ENCODE results near the gene TGM2. TPM values are rescaled to one million over a fixed set of nuclear protein-coding genes. Genes with fewer than 3 reads are reported as not detected.

The TGM2 gene
- total RNA-seq, 4 donors from 2014 or later = 14.2 to 52.0 (median 21.7) TPM

DNA sequence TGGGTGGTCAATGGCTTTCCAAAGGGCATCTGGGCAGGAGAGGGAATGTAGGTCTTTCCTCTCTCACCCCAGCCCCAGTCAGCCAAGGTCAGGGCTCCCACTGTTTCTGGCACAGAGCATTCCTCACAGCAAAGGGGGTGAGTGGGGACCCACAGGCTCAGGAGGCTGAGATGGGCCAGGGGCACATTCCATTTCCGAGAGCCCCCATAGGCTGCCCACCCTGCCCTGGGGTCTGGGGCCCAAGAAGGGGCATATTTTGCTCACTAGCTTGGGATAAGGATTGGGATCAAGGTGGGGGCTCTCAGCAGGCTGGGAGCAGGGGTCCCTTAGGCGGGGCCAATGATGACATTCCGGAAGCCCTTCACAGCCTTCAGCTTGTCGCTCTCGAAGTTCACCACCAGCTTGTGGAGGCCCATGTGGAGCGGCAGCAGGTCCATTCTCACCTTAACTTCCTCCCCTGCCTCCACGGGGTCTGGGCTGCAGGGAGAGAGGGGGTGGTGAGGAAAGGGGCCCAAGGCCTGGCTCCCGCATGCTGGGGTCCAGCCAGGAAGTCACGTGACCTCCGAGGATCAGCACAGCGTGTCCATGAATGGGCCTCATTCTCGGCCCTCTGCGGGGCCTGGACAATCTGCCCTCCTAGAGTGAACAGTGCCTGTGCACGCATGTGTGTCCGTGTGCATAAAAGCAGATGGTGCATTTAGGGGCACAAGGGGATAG lies 35.0 kb downstream of the TGM2 start:
- peaks cover 7 to 24% (median 20%) of the 10 kb centered on the region in 4 donors for H3K4me1 ChIP-seq
- TF ChIP-seq, protein P1, sequence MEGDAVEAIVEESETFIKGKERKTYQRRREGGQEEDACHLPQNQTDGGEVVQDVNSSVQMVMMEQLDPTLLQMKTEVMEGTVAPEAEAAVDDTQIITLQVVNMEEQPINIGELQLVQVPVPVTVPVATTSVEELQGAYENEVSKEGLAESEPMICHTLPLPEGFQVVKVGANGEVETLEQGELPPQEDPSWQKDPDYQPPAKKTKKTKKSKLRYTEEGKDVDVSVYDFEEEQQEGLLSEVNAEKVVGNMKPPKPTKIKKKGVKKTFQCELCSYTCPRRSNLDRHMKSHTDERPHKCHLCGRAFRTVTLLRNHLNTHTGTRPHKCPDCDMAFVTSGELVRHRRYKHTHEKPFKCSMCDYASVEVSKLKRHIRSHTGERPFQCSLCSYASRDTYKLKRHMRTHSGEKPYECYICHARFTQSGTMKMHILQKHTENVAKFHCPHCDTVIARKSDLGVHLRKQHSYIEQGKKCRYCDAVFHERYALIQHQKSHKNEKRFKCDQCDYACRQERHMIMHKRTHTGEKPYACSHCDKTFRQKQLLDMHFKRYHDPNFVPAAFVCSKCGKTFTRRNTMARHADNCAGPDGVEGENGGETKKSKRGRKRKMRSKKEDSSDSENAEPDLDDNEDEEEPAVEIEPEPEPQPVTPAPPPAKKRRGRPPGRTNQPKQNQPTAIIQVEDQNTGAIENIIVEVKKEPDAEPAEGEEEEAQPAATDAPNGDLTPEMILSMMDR (IDR thresholded peaks at IDR 0.05) = no peak
- no peak for TF ChIP-seq POLR2AphosphoS5 (IDR thresholded peaks at IDR 0.05)
- no peak for TF ChIP-seq POLR2A (IDR thresholded peaks at IDR 0.05)
- TF ChIP-seq EP300 (IDR thresholded peaks at IDR 0.05; ENCODE audit: low read depth) = no peak
- no peaks in the 10 kb centered on the region for H3K36me3 ChIP-seq
- 84 to 89% methylated on average over 5 to 14 of the region's 15 CpGs for WGBS, 2 donors (ENCODE audit: low coverage in 1 of 2)
- intact Hi-C loops (cut with DNase I; ENCODE audit: low total_unique reads) (no loop called here), in situ Hi-C loops (cut with MboI; ENCODE audit: low pct_ligation_motif_present in 1 of 4, low pct_unique_long_range_greater_than_20kb in 1 of 4, low sequenced_read_pairs in 3 of 4) (no loop called here)
- DNase-seq = no peak
- no peak overlapping the region for H3K4me3 ChIP-seq
- H3K27ac ChIP-seq = no peak overlapping the region
- H3K9me3 ChIP-seq = no peaks in the 10 kb centered on the region
- H3K27me3 ChIP-seq = no peaks in the 10 kb centered on the region

DNA sequence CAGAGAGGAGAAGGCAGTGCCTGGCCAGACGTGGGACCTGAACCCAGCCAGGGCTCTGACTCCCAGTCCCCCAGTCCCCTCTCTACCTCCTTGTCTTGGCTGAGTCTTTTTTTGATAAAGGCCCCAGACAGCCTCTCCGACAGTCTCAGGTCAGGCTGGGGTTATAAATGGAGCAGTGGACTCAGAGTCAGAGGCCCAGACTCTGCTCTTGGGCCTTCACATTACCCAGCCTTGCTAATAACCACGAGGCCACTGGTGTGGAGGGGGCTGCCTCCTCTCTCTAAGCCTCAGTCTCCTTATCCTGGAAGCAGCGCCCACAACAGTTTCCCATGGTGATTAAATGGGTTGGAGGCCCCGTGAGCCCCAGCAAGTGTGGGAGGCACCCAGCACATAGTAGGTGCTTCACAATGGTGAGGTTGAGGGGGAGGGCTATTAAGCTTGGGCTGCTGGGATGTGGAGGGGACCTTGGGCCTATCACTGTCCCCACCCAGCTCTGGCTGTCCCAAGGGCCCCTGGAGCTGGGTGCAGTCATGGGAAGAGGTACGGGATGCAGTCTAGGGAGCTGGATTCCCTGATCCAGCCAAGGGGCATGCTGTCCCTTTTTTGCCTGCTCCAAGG lies 35.7 kb downstream of the TGM2 start:
- WGBS, 2 donors (ENCODE audit: low coverage in 1 of 2) = 93% methylated on average over 6 of the region's 6 CpGs; no CpG with 5 or more reads in 1 of the 2 donors
- Histone ChIP-seq H3K36me3 (no peaks in the 10 kb centered on the region), H3K4me3 (no peak overlapping the region), H3K27me3 (no peaks in the 10 kb centered on the region), H3K9me3 (no peaks in the 10 kb centered on the region), H3K4me1 (peaks cover 7 to 26% (median 22%) of the 10 kb centered on the region in 4 donors), H3K27ac (no peak overlapping the region)
- no peak for DNase-seq
- TF ChIP-seq, protein P1 (IDR thresholded peaks at IDR 0.05) = no peak
- TF ChIP-seq POLR2AphosphoS5 (IDR thresholded peaks at IDR 0.05) (no peak), POLR2A (IDR thresholded peaks at IDR 0.05) (no peak), EP300 (IDR thresholded peaks at IDR 0.05; ENCODE audit: low read depth) (no peak)
- intact Hi-C loops (cut with DNase I; ENCODE audit: low total_unique reads) (no loop called here), in situ Hi-C loops (cut with MboI; ENCODE audit: low pct_ligation_motif_present in 1 of 4, low pct_unique_long_range_greater_than_20kb in 1 of 4, low sequenced_read_pairs in 3 of 4) (no loop called here)

DNA sequence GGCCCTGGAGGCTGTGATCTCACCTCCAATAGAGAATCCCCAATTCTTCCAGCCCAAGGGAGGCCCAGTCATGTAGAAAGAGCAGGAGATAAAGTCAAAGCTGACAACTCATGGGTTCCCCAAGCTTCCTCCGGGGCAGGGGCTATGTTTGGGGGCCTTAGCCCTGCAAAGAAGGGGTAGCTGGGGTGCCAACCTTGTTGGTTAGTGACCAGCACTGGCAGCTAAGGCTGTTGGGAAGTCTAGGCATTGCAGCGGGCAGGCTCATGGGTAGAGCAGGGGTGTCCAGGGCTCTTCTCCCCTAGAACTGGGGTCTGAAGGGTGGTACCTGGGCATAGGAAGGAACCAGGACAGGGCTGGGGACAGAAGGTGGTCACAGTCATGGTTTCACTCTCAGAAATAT lies 36.4 kb downstream of the TGM2 start:
- in situ Hi-C loops (cut with MboI; ENCODE audit: low pct_ligation_motif_present in 1 of 4, low pct_unique_long_range_greater_than_20kb in 1 of 4, low sequenced_read_pairs in 3 of 4) (no loop called here), intact Hi-C loops (cut with DNase I; ENCODE audit: low total_unique reads) (no loop called here)
- Histone ChIP-seq H3K4me3 (no peak overlapping the region), H3K27me3 (no peaks in the 10 kb centered on the region), H3K9me3 (no peaks in the 10 kb centered on the region), H3K4me1 (peaks cover 7 to 26% (median 22%) of the 10 kb centered on the region in 4 donors), H3K36me3 (no peaks in the 10 kb centered on the region), H3K27ac (no peak overlapping the region)
- 95% methylated on average over 2 of the region's 2 CpGs; no CpG with 5 or more reads in 1 of the 2 donors for WGBS, 2 donors (ENCODE audit: low coverage in 1 of 2)
- TF ChIP-seq EP300 (IDR thresholded peaks at IDR 0.05; ENCODE audit: low read depth) = no peak
- TF ChIP-seq, protein P1 (IDR thresholded peaks at IDR 0.05) = no peak
- no peak for TF ChIP-seq POLR2AphosphoS5 (IDR thresholded peaks at IDR 0.05)
- no peak for TF ChIP-seq POLR2A (IDR thresholded peaks at IDR 0.05)
- no peak for DNase-seq

DNA sequence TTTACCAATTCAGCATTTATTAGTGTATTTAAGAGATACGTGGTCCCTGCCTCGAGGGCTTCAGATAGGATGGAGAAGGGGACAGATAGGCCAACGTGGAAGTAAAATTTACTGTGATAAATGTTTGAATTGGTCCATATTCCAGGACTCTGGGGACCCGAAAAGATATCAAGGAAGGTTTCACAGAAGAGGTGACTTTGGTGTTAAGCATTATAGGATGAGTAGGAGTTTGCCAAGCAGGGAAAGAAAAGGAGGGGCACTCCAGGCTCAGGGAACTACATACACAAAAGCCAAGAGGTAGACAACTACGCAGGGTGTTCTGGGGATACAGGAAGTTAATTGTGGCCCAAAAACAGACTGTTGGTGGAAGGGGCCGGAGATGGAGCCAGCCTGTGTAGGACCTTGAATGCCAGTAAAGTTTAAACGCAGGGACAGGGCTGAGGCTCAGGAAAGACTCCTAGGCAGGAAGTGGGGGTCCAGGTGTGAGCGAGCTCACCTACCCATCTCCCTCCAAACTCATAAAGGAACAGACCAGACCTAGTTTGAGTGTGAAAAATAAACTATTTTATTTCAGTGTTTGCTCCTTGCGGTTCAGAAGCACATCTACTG lies 37.0 kb downstream of the TGM2 start:
- no peak for DNase-seq
- no peak for TF ChIP-seq POLR2AphosphoS5 (IDR thresholded peaks at IDR 0.05)
- TF ChIP-seq, protein P1 (IDR thresholded peaks at IDR 0.05) = no peak
- Histone ChIP-seq H3K27ac (peak overlapping the region; percentile 2 to 80 (median 67)), H3K4me1 (peaks cover 7 to 30% (median 23%) of the 10 kb centered on the region in 4 donors), H3K9me3 (no peaks in the 10 kb centered on the region), H3K27me3 (no peaks in the 10 kb centered on the region), H3K4me3 (no peak overlapping the region), H3K36me3 (no peaks in the 10 kb centered on the region)
- 70 to 89% methylated on average over 7 to 9 of the region's 9 CpGs for WGBS, 2 donors (ENCODE audit: low coverage in 1 of 2)
- intact Hi-C loops (cut with DNase I; ENCODE audit: low total_unique reads) (no loop called here), in situ Hi-C loops (cut with MboI; ENCODE audit: low pct_ligation_motif_present in 1 of 4, low pct_unique_long_range_greater_than_20kb in 1 of 4, low sequenced_read_pairs in 3 of 4) (no loop called here)
